Measurements from ENCODE around the gene PPM1N. TPM values are rescaled to one million over a fixed set of nuclear protein-coding genes. Genes with fewer than 3 reads are reported as not detected.

PPM1N gene
- total RNA-seq, 1 donor from 2014 or later: 0.62 TPM

GRCh38 chr19:45542234-45542668 is 44.0 kb downstream of the PPM1N start:
- Mint-ChIP-seq H3K27ac (ENCODE audit: unreplicated experiment) (no peak overlapping the region), H3K36me3 (ENCODE audit: unreplicated experiment) (no peaks in the 10 kb centered on the region), H3K27me3 (ENCODE audit: unreplicated experiment) (no peaks in the 10 kb centered on the region), H3K4me1 (ENCODE audit: unreplicated experiment) (no peaks in the 10 kb centered on the region), H3K4me3 (ENCODE audit: unreplicated experiment) (no peak overlapping the region), H3K9me3 (ENCODE audit: unreplicated experiment) (no peaks in the 10 kb centered on the region)
- no peak for DNase-seq (ENCODE audit: extremely low spot score, unreplicated experiment)
- no peak for TF ChIP-seq CTCF (IDR thresholded peaks at IDR 0.05)

- Mint-ChIP-seq H3K4me1 (ENCODE audit: unreplicated experiment) (peaks cover 5% of the 10 kb centered on the region), H3K27ac (ENCODE audit: unreplicated experiment) (no peak overlapping the region), H3K9me3 (ENCODE audit: unreplicated experiment) (no peaks in the 10 kb centered on the region), H3K27me3 (ENCODE audit: unreplicated experiment) (no peaks in the 10 kb centered on the region), H3K36me3 (ENCODE audit: unreplicated experiment) (peaks cover 2% of the 10 kb centered on the region), H3K4me3 (ENCODE audit: unreplicated experiment) (no peak overlapping the region)
- no peak for DNase-seq (ENCODE audit: extremely low spot score, unreplicated experiment)
- TF ChIP-seq CTCF (IDR thresholded peaks at IDR 0.05): no peak
Measured at GRCh38 chr19:45547211-45547770, 49.0 kb downstream of the PPM1N start.

- no peak for DNase-seq (ENCODE audit: extremely low spot score, unreplicated experiment)
- Mint-ChIP-seq H3K4me3 (ENCODE audit: unreplicated experiment) (no peak overlapping the region), H3K27me3 (ENCODE audit: unreplicated experiment) (no peaks in the 10 kb centered on the region), H3K9me3 (ENCODE audit: unreplicated experiment) (no peaks in the 10 kb centered on the region), H3K36me3 (ENCODE audit: unreplicated experiment) (peaks cover 5% of the 10 kb centered on the region), H3K4me1 (ENCODE audit: unreplicated experiment) (peaks cover 5% of the 10 kb centered on the region), H3K27ac (ENCODE audit: unreplicated experiment) (peak overlapping the region; percentile 44)
- TF ChIP-seq CTCF (IDR thresholded peaks at IDR 0.05): no peak
Measured at GRCh38 chr19:45547965-45548609, 49.8 kb downstream of the PPM1N start.

Other genes starting within 250 kb of the PPM1N start
- 61.2 and 66.5 TPM in 2 replicates for gene MARK4, start 247.2 kb upstream of the PPM1N start, total RNA-seq
- gene CKM, start 175.6 kb upstream of the PPM1N start, total RNA-seq: not detected in 2 replicates
- 0.21 TPM in 1 of 2 replicates, not detected in the other for gene KLC3, start 157.7 kb upstream of the PPM1N start, total RNA-seq
- 32.1 and 32.7 TPM in 2 replicates for gene ERCC2, start 127.9 kb upstream of the PPM1N start, total RNA-seq
- 48.7 and 53.5 TPM in 2 replicates for gene PPP1R13L, start 93.4 kb upstream of the PPM1N start, total RNA-seq
- 7.6 and 9.1 TPM in 2 replicates for gene POLR1G, start 91.8 kb upstream of the PPM1N start, total RNA-seq
- 96.7 and 117 TPM in 2 replicates for gene ERCC1, start 74.5 kb upstream of the PPM1N start, total RNA-seq
- 93.8 and 176 TPM in 2 replicates for gene FOSB, start 30.4 kb upstream of the PPM1N start, total RNA-seq
- 15.6 and 15.8 TPM in 2 replicates for gene RTN2, start 1.4 kb upstream of the PPM1N start, total RNA-seq
- 61.9 and 68.9 TPM in 2 replicates for gene VASP, start 9.0 kb downstream of the PPM1N start, total RNA-seq
- gene OPA3, start 86.4 kb downstream of the PPM1N start, total RNA-seq: 16.8 and 18.0 TPM in 2 replicates
- gene GPR4, start 103.8 kb downstream of the PPM1N start, total RNA-seq: not detected in 2 replicates
- 27.1 and 28.6 TPM in 2 replicates for gene EML2, start 141.0 kb downstream of the PPM1N start, total RNA-seq
- gene GIPR, start 169.8 kb downstream of the PPM1N start, total RNA-seq: 0.81 and 1.3 TPM in 2 replicates
- gene SNRPD2, start 193.5 kb downstream of the PPM1N start, total RNA-seq: 366 and 397 TPM in 2 replicates
- 14.0 TPM in 2 replicates for gene QPCTL, start 194.2 kb downstream of the PPM1N start, total RNA-seq
- 16.0 and 18.3 TPM in 2 replicates for gene FBXO46, start 232.5 kb downstream of the PPM1N start, total RNA-seq
- gene MEIOSIN, start 235.0 kb downstream of the PPM1N start, total RNA-seq: not detected in 2 replicates

Data from osteocyte (in vitro differentiated cells).